ENCODE data around the gene GNAL.
A peak's percentile ranks its signal among the peaks of the same experiment; 100 is the strongest.
"Not testable (repeated sequence)": the region's sequence is repeated elsewhere in the genome, so short reads cannot be mapped to it uniquely, and the experiment has no call there.

GNAL gene

DNA sequence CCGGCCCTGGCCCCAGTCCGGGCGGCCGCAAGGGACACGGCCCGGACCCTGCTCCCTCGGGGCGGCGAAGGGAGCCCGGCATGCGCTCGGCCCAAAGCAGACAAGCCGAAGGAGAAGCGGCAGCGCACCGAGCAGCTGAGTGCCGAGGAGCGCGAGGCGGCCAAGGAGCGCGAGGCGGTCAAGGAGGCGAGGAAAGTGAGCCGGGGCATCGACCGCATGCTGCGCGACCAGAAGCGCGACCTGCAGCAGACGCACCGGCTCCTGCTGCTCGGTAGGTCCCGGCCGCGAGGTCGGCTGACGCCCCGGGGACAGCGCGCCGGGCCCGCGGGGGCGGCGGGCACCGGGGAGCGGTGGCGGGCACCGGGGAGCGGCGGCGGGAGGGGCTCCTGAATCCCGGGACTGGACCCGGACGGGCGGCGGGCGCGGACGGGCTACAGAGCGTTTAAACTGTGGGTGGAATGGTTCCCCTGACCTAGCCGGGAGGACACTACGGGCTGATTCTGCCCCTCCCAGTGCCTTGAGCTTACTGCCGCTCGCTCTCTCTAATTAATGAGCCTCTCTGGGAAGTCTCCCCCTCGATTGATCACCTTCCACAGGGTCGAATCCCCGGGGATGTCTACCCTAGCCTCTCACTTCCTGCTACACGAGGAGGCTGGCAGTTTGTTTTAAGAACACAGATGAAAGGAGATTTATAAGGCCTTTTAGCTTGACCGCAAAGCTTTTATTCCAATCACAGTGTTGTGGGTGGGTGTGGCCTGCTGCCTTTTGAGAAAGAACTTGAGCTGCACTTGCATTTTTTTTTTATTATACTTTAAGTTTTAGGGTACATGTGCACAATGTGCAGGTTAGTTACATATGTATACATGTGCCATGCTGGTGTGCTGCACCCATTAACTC lies 853 bp downstream of the GNAL start:
- TF ChIP-seq, protein P1, sequence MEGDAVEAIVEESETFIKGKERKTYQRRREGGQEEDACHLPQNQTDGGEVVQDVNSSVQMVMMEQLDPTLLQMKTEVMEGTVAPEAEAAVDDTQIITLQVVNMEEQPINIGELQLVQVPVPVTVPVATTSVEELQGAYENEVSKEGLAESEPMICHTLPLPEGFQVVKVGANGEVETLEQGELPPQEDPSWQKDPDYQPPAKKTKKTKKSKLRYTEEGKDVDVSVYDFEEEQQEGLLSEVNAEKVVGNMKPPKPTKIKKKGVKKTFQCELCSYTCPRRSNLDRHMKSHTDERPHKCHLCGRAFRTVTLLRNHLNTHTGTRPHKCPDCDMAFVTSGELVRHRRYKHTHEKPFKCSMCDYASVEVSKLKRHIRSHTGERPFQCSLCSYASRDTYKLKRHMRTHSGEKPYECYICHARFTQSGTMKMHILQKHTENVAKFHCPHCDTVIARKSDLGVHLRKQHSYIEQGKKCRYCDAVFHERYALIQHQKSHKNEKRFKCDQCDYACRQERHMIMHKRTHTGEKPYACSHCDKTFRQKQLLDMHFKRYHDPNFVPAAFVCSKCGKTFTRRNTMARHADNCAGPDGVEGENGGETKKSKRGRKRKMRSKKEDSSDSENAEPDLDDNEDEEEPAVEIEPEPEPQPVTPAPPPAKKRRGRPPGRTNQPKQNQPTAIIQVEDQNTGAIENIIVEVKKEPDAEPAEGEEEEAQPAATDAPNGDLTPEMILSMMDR (IDR thresholded peaks at IDR 0.05; ENCODE audit: borderline replicate concordance, control extremely low read depth, extremely low read depth, insufficient read depth, missing control alignments): no peak
- DNase-seq (ENCODE audit: low spot score): peak; percentile 62
- in situ Hi-C loops (cut with MboI; ENCODE audit: low sequenced_read_pairs, unreplicated experiment): no loop called here

GRCh38 chr18:11690660-11691059 lies 1.6 kb downstream of the GNAL start:
- in situ Hi-C loops (cut with MboI; ENCODE audit: low sequenced_read_pairs, unreplicated experiment); DNase-seq (ENCODE audit: low spot score): not testable (repeated sequence)

- in situ Hi-C loops (cut with MboI; ENCODE audit: low sequenced_read_pairs, unreplicated experiment): no loop called here
- TF ChIP-seq, protein P1 (IDR thresholded peaks at IDR 0.05; ENCODE audit: borderline replicate concordance, control extremely low read depth, extremely low read depth, insufficient read depth, missing control alignments): no peak
- no peak for DNase-seq (ENCODE audit: low spot score)
Observed at GRCh38 chr18:11695736-11696135, 6.7 kb downstream of the GNAL start.

GRCh38 chr18:11696451-11696850 lies 7.4 kb downstream of the GNAL start:
- DNase-seq (ENCODE audit: low spot score): no peak
- TF ChIP-seq, protein P1 (IDR thresholded peaks at IDR 0.05; ENCODE audit: borderline replicate concordance, control extremely low read depth, extremely low read depth, insufficient read depth, missing control alignments): no peak
- in situ Hi-C loops (cut with MboI; ENCODE audit: low sequenced_read_pairs, unreplicated experiment): no loop called here

DNA sequence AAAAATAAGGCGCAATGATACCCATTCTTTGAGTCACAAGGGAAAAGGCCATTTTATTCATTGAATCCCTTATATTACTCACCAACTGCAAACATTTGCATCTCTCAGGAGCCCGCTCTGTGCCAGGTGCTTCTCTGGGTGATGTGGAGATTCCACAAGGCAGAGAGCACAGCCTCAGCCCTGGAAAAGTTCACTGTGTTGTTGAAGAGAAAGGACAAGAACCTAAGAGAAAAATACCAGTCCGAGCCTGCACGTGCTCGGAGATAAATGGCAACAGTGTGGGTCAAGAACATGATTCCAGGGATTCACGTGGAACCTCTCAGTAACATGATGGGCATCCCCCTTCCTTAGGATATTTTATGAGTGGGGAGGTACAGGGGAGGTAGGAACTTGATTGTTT lies 11.8 kb downstream of the GNAL start:
- TF ChIP-seq, protein P1 (IDR thresholded peaks at IDR 0.05; ENCODE audit: borderline replicate concordance, control extremely low read depth, extremely low read depth, insufficient read depth, missing control alignments): no peak
- DNase-seq (ENCODE audit: low spot score): no peak
- in situ Hi-C loops (cut with MboI; ENCODE audit: low sequenced_read_pairs, unreplicated experiment): no loop called here

DNA sequence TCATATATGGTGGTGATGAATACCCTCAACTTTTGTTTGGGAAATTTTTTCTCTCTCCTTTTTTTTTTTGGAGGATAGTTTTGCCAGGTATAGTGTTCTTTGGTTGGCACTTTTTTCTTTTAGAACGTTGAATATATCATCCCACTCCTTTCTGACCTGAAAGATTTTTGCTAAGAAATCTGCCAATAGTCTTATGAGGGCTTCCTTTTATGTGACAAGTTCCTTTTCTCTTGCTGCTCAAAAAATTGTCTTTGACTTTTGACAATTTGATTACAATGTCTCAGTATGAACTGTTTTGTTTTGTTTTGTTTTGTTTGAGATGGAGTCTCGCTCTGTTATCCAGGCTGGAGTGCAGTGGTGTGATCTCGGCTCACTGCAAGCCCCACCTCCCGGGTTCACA lies 21.5 kb downstream of the GNAL start:
- in situ Hi-C loops (cut with MboI; ENCODE audit: low sequenced_read_pairs, unreplicated experiment): no loop called here
- no peak for DNase-seq (ENCODE audit: low spot score)
- TF ChIP-seq, protein P1 (IDR thresholded peaks at IDR 0.05; ENCODE audit: borderline replicate concordance, control extremely low read depth, extremely low read depth, insufficient read depth, missing control alignments): no peak

DNA sequence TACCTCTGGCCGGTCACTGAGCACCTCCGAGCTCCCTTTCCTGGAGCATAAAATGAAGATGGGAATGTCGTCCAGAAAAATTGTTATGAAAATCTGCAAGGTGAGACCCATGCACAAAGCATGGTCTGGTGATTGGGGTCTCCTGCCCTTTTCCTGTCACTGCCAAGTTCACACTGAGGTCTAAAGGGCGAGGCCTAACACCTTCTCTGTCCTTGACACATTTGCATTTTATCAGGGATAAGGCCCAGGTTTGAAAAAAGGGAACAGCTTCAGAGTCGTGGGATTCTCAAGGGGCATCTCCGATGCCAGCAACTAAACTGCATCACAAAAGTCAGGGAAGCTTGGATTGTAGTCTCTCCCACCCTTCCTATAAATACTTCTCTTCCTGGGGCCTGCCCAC lies 24.7 kb downstream of the GNAL start:
- TF ChIP-seq, protein P1 (IDR thresholded peaks at IDR 0.05; ENCODE audit: borderline replicate concordance, control extremely low read depth, extremely low read depth, insufficient read depth, missing control alignments): no peak
- no peak for DNase-seq (ENCODE audit: low spot score)
- in situ Hi-C loops (cut with MboI; ENCODE audit: low sequenced_read_pairs, unreplicated experiment): no loop called here
